HG03571 (cell line): ENCODE measurements around the gene EPHX1.
A peak's percentile ranks its signal among the peaks of the same experiment; 100 is the strongest.
"Not testable (repeated sequence)": the region's sequence is repeated elsewhere in the genome, so short reads cannot be mapped to it uniquely, and the experiment has no call there.

Experiments
- ATAC-seq: cut with Tn5 transposase; IDR thresholded peaks from one replicate; pipeline ENCODE4 v1.9.1; 2021; ENCODE audit not compliant: unreplicated experiment

The EPHX1 gene

GRCh38 chr1:225777058-225777582 lies 32.8 kb upstream of the EPHX1 start:
- ATAC-seq: peak; percentile 7

- ATAC-seq: peak; percentile 99
These were observed 32.2 kb upstream of the EPHX1 start, which contains the start of gene SRP9 for GRCh38 chr1:225777583-225778336. Gene SRP9, plus strand, starts transcription at chr1:225777826. Its CDS starts 115 bp downstream, at chr1:225777941.

DNA sequence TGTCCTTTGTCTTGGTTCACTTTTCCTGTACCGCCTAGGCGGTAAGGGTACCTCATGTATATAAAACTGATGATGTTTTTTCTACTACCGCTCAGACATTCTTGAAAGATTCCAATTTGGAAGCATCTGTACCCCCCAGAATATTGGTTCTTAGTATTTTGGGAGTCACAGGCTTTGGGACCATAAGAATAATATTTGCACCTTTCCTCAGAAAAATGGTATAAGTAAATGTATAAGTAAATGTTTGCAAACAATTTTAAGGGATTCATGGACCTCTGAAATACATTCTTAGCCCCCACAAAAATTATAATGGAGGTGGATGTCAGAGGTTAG lies 31.6 kb upstream of the EPHX1 start:
- ATAC-seq: no peak

DNA sequence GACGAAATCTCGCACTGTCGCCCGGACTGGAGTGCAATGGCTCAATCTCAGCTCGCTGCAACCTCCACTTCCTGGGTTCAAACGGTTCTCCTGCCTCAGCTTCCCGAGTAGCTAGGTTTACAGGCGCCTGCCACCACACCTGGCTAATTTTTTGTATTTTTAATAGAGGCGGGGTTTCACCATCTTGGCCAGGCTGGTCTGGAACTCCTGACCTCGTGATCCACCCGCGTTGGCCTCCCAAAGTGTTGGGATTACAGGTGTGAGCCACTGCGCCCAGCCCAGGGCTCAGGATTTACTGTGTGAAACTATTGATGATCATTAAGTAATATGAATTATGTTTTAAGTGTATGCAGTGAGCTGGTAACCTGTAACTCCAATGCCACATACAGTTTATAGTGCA lies 30.8 kb upstream of the EPHX1 start:
- ATAC-seq: not testable (repeated sequence)

DNA sequence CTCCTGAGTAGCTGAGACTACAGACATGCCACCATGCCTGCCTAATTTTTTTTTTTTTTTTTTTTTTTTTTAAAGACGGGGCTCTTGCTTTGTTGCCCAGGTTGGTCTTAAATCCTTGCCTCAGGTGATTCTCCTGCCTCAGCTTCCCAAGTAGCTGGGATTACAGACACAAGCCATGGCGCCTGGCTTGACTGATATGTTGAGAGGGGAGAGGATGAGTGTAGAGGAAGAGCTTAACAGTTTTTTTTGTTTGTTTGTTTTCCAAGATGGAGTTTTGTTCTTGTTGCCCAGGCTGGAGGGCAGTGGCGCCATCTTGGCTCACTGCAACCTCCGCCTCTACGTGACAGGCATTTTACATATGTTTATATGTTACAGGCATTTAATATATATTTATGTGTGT lies 29.8 kb upstream of the EPHX1 start:
- ATAC-seq: no peak

DNA sequence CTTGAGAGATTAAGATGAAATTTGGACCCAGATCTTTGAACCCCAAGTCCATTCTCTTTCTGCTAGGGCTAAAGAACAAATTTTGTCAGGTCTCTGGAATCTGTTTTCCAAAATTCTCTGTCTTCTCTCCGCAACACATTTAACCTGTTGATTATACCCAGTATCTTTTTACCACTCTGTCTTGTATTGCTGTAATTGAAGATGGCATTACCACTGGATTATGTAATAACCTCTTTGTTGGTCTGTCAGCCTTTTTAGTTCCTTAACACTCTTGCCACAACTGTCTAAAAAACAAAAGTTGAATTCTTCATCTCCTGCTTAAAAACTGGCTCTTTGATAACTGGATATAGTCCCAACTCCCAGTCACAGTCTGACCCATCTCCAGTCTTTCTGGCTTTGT lies 29.3 kb upstream of the EPHX1 start:
- no peak for ATAC-seq

DNA sequence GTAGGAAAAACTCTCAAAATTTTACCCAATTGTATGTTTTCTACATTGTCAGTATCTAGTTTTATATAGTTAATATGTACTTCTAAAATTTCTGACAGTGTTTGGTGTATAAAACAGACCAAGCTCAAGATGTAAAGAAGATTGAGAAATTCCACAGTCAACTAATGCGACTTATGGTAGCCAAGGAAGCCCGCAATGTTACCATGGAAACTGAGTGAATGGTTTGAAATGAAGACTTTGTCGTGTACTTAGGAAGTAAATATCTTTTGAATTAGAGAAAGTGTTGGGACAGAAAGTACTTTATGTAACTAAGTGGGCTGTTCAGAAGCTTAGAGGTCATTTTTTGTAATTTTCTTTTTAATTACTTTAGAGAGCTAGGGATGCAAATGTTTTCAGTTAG lies 20.8 kb upstream of the EPHX1 start:
- ATAC-seq: not testable (repeated sequence)

DNA sequence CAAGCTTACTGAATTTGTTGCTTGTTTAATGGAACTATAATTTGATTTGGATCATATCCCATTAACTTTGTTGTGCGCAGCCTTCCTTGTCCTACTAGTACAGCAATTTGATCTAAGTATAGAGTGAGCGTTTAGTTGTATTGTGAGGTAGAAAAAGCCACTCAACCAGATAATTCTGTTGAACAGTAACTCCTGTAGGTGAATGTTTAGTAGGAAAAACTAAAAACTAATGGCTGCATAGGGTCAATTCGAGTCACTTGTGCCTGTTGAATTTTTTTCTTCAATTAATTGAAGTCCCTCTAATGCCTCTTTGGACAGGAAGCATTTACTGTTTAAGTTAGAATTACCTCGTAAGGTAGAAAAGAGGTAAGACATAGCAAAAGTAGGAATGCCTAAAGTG lies 15.0 kb upstream of the EPHX1 start:
- no peak for ATAC-seq

DNA sequence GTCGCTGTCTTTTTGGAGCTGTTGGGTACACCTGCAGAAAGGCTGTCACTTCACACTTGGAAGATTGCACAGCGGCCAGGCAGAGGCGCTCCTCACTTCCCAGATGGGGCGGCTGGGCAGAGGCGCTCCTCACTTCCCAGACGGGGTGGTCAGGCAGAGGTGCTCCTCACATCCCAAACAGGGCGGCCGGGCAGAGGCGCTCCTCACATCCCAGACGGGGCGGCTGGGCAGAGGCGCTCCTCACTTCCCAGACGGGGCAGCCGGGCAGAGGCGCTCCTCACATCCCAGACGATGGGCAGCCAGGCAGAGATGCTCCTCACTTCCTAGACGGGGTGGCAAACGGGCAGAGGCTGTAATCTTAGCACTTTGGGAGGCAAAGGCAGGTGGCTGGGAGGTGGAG lies 13.8 kb upstream of the EPHX1 start:
- not testable (repeated sequence) for ATAC-seq

- ATAC-seq: not testable (repeated sequence)
These were observed 8.8 kb upstream of the EPHX1 start for GRCh38 chr1:225801146-225801545.

- no peak for ATAC-seq
These were observed 3.7 kb upstream of the EPHX1 start for GRCh38 chr1:225806249-225806648.

GRCh38 chr1:225806736-225807135 lies 3.2 kb upstream of the EPHX1 start:
- not testable (repeated sequence) for ATAC-seq

- no peak for ATAC-seq
These were observed 1.8 kb upstream of the EPHX1 start for GRCh38 chr1:225808136-225808535.

DNA sequence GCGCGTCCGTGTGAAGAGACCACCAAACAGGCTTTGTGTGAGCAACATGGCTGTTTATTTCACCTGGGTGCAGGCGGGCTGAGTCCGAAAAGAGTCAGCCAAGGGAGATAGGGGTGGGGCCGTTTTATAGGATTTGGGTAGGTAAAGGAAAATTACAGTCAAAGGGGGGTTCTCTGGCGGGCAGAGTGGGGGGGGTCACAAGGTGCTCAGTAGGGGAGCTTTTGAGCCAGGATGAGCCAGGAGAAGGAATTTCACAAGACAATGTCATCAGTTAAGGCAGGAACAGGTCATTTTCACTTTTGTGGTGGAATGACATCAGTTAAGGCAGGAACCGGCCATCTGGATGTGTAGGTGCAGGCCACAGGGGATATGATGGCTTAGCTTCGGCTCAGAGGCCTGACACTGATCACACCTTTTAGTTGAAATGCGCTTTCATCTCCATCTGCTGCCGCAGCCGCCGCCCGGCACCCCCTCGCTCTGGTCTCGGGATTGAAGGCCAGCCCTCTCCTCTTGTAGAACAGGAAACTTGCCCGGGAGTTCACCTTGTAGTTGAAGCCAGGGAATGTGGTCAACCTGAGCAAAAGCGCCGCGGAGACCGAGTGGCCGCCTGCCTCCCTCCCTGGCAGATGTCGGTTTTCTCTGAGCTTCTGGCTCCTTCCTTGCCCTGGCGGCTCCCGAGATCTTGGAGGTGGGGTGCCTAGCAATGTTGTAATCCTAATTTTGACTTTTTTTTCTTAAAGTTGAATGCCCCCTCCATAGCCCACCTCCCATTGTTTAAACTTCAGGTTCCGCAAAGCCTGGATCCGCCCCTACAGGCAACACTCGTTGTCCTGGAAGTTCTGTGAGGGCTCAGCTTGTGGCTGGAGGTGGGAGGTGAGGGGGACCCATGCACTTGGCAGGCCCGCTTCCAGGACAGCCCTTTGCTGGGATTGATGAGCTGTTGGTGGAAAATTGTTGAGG lies 935 bp downstream of the EPHX1 start:
- ATAC-seq: not testable (repeated sequence)

- ATAC-seq: no peak
These were observed 1.9 kb downstream of the EPHX1 start for GRCh38 chr1:225811622-225812487.

DNA sequence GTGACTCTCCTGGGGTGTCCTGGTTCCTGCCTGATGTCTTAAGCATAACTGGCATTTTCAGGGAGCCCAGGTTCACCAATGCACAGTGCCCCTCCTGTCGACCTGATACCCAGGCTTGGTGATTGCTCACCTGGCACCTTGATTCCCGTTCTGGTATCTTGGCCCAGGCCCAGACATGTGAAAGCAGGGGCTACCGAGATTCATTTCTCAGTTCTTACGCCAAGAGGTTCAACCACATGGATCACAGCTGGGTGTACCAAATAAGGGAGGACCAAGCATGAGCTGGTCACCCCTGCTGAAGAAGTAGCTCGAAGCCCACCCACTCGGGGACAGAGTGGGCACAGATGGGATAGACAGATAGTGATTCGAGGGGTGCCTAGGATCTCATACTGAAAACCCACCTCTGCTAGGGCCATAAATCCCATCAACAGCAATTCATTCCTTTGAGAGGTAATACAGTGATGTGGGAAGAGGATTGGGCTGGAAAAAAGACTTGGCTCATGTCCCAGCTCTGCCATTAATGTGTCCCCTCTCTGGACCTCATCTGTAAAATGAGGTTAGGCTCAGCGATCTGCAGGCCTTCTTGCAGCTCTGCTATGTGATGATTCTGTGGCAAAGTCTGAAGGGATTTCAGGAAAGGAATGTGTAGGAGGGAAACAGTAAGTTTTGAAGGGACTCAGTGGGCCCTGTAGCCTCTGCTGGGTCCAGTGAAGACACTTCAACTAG lies 2.7 kb downstream of the EPHX1 start:
- ATAC-seq: no peak

- no peak for ATAC-seq
These were observed 3.5 kb downstream of the EPHX1 start for GRCh38 chr1:225813214-225813964.

- no peak for ATAC-seq
These were observed 4.5 kb downstream of the EPHX1 start for GRCh38 chr1:225814381-225814780.

- not testable (repeated sequence) for ATAC-seq
These were observed 5.2 kb downstream of the EPHX1 start for GRCh38 chr1:225815090-225815489.
